Activated naive CD4-positive, alpha-beta T cell (primary cell): Measurements from ENCODE around the gene PPP1R12A.
"Not testable (repeated sequence)": the region's sequence is repeated elsewhere in the genome, so short reads cannot be mapped to it uniquely, and the experiment has no call there.

Experiments
- DNase-seq, 4 experiments: peaks; one replicate each; lab custom pipeline; 2025; lab: John Stamatoyannopoulos, UW

PPP1R12A gene

DNA sequence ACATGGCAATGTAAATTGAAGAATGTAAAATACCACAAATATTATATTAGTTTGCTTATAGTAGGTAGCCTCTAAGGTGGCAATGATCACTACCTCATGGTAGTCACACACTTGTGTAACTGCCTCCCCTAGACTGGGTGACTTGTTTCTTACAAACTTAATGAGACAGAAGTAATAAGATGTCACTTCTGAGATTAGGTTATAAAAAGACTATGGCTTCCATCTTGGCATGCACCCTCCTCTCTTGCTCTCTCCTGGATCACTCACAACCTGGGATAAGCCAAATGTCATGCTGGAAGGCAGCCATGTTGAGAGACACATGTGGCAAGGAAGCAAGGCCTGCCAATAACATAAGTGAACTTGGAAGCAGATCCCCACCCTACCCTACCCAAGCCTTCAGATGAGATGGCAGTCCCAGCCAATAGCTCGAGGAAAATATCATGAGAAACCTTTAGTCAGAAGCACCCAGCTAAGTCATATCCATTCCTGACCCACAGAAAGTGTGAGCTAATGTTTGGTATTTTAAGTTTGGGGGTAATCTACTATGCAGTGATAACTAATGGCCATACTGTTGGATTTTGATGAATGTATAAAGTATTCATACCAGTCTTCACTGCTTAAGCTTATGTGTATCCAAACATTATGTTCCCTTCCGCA lies 43.3 kb downstream of the PPP1R12A start:
- DNase-seq, result no peak

DNA sequence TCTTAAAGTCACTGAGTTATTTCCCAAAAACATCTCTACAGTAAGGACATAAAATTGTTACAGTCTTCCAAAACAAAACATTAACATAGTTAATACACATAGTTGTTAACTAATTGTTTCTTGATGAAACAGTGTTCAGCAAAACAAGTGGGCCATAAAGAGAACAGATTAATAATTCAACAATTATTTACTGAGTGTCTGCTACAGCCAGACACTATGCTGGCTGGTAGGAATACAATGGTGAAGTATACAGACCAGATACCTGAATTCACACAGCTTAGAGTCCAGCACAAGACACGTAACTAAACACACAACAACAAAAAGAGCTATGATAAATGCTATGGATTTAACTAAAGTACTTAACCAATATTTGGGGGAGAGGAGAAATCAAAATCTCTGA lies 47.0 kb downstream of the PPP1R12A start:
- DNase-seq, result no peak

GRCh38 chr12:79886917-79887519 lies 47.9 kb downstream of the PPP1R12A start:
- no peak for DNase-seq

GRCh38 chr12:79885911-79886490 lies 48.9 kb downstream of the PPP1R12A start:
- no peak for DNase-seq

- no peak for DNase-seq
These were observed 50.4 kb downstream of the PPP1R12A start for GRCh38 chr12:79884401-79885006.

GRCh38 chr12:79883216-79883615 lies 51.7 kb downstream of the PPP1R12A start:
- DNase-seq, result no peak

- DNase-seq, result no peak
These were observed 53.5 kb downstream of the PPP1R12A start for GRCh38 chr12:79881351-79881750.

DNA sequence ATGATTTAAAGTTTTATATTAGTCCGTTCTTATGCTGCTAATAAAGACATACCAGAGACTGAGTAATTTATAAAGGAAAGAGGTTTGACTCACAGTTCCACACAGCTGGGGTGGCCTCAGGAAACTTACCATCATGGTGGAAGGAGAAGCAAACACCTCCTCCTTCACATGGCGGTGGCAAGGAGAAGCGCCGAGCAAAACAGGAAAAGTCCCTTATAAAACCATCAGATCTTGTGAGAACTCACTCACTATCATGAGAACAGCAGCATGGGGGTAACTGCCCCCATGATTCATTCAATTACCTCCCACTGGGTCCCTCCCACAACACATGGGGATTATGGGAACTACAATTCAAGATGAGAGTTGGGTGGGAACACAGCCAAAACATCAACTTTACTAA lies 56.4 kb downstream of the PPP1R12A start:
- not testable (repeated sequence) for DNase-seq

- no peak for DNase-seq
These were observed 57.7 kb downstream of the PPP1R12A start for GRCh38 chr12:79877246-79877645.

GRCh38 chr12:79874665-79875064 lies 60.2 kb downstream of the PPP1R12A start:
- no peak for DNase-seq

DNA sequence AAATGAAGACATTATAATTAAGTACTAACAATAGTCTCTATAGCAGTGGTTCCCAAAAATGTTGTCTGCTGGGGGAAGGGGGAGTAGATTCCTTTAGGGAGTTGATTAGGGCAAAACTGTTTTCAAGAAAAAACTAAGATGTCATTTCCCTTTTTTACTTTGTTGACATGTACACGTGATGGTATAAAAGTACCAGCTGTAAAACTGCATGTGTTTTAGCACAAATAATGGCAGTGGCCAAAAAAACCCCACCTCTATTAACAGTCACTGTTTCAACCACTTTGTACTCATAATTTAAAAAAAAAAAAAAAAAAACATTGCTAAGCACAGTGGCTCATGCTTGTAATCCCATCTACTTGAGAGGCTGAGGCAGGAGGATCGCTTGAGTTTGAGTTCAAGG lies 61.7 kb downstream of the PPP1R12A start:
- DNase-seq, result no peak

GRCh38 chr12:79871621-79872020 lies 63.3 kb downstream of the PPP1R12A start:
- DNase-seq, result no peak

DNA sequence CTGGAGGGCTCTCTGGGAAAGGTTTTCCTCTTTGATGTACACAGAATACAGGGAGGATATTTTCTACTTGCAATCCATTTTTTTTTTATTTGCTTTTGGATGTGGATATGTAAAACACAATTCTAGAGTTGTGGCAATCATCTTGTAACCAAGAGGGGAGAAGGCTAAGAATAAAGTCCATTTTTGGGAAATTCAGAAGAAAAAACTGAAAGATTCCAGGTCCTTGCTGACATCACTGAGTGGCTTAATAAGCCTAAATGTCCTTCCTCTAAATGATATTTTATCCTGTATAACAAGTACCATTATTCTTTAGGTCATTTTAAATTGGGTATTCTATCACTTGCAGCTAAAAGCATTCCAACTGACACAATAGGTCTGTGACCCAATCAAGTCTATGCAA lies 64.0 kb downstream of the PPP1R12A start:
- DNase-seq, result no peak

- DNase-seq, result no peak
These were observed 75.3 kb downstream of the PPP1R12A start for GRCh38 chr12:79859646-79860045.

DNA sequence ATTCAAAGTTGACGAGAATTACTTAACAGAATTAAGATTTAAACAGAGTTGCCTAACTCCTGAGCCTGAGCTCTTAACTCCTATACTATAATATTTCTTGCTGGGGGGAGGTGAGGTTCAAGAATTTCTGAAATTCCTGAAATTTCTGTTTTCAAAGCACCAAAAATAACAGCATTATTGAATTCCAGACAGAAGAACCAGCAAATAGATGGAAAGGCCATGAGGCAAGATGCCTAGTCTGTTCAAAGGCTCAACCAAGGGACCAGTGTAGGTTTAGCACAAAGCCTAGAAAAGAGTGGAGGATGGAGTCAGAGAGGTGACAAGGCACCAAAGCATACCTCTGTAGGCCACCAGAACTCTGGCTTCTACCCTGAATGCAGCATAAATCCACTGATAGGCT lies 76.4 kb downstream of the PPP1R12A start:
- DNase-seq, result no peak

- no peak for DNase-seq
These were observed 77.2 kb downstream of the PPP1R12A start for GRCh38 chr12:79857675-79858074.

DNA sequence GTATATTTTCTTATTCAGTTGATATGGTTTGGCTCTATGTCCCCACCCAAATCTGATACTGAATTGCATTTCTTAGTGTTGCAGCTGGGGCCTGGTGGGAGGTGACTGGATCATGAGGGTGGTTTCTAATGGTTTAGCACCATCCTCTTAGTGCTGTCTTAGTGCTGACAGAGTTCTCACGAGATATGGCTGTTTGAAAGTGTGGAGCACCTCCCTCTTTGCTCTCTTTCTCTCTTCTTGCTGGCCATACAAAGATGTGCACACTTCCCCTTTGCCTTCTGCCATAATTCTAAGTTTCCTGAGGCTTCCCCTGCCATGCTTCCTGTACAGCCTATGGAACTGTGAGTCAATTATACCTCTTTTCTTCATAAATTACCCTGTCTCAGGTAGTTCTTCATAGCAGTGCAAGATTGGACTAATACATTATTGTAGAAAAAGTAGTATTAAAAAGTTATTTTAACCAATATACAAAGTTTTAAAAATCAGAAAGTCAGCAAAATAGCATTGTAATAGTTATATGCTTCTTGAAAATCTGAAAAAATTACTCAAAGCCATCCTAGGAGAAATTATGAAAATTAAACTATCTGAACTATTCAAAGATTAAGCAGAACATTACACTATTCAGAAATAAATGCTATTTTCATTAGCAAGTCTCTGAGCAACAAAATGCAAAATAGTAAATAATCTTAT lies 84.1 kb downstream of the PPP1R12A start:
- DNase-seq, result no peak

GRCh38 chr12:79848339-79848738 lies 86.6 kb downstream of the PPP1R12A start:
- DNase-seq, result no peak

GRCh38 chr12:79847417-79847816 lies 87.5 kb downstream of the PPP1R12A start:
- no peak for DNase-seq

DNA sequence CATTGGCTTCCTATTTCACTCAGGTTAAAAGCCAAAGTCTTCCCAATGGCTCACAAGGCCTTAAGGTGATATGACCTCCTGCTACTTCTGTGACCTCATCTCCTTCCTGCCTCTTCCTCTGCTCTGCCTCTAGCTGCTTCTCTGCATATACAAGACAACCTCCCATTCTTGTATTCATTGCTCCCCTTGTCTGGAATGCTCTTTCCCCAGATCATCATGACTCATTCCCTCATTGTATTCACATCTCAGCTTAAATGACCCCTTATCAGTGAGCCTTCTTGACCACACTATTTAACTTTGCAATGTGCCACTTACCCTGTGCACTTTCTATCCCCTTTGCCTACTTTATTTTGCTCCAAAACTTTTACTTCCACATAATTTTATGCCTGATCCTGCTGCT lies 90.2 kb downstream of the PPP1R12A start:
- DNase-seq, result no peak

DNA sequence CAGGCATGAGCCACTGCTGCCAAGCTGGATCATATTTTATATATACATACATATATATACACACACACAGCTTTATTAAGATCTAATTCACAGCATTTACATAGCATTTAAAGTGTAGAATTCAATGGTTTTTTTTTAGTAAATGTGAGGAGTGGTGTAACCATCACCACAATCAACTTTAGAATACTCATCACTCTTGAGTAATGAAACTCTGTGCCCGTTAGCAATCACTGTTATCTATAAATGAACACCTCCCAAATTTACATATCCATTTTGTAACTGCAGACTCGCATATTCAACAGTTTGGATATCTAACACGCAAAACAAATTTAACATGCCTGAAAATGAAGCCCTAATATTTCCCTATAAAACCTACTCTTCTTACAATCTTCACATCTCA lies 90.9 kb downstream of the PPP1R12A start:
- no peak for DNase-seq

GRCh38 chr12:79842630-79843029 lies 92.3 kb downstream of the PPP1R12A start:
- no peak for DNase-seq

GRCh38 chr12:79841878-79842265 lies 93.0 kb downstream of the PPP1R12A start:
- DNase-seq, result no peak
